M059J (cell line): ENCODE data around the gene STEAP2. TPM values are rescaled to one million over a fixed set of nuclear protein-coding genes. Genes with fewer than 3 reads are reported as not detected.

Experiments
- DNase-seq: peaks from one replicate; pipeline ENCODE4 v3.0.0-alpha.2; 2012; ENCODE audit warnings: low read depth
- total RNA-seq: library from RNA; depleted of rRNA; stranded (reverse); fragments of >200 nt; shearing (Covaris generic); gene quantifications from 2 replicates; pipeline ENCODE4 v1.2.3, GENCODE V29; 2014; rRNA removed

Gene STEAP2
- total RNA-seq, 1 experiment from 2014 or later, result 6.2 TPM

DNA sequence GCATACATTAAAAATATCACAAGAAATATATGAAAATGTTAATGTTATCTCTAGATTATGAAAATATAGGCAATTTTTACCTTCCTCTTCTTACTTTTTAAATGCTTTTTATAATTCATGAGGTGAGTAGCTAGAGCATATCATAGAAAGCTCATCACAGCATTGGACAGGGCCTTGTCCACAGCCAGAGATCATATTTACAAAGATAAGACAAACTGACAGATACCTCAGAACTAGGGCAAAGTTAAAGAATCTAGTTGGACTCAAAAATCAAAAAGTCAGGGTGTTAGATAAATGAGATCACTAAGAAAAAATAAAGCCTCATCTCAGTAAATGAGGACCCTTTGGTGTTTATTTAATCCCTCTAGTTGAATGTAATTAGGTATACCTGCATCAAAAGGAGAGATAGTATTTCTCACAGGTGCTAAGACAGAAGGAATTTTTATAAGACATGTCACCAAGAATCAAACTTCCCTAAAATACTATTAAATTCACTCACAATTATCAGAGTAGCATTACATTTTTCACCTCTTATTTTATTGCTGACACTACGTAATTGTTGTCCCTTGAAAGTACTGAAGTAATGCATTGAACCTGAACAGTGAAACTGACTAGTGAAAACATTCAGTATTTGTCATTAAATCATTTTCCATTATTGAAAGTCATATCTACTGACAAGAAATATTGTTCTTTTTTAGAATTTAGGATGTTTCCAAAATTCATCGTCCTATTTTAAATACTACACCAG, 59.1 kb downstream of the STEAP2 start:
- DNase-seq, result no peak

DNA sequence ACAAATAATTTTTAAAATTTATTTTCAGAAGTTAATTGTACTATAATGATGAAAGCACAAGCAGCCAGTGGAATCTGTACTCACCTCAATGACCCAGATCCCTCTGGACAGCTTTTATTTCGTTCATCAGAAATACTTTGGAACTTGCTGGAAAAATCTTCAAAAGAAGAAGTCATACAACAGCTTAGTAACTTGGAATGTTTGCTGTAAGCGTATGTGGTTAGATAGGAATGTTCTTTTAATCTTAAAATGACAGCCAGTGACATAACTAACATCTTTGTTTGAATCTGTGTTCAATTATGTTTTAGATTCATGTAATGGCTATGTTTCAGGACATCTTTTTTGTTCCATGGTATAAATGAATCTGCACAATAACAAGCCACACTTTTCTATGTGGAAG, 60.2 kb downstream of the STEAP2 start:
- DNase-seq, result peak; percentile 49

DNA sequence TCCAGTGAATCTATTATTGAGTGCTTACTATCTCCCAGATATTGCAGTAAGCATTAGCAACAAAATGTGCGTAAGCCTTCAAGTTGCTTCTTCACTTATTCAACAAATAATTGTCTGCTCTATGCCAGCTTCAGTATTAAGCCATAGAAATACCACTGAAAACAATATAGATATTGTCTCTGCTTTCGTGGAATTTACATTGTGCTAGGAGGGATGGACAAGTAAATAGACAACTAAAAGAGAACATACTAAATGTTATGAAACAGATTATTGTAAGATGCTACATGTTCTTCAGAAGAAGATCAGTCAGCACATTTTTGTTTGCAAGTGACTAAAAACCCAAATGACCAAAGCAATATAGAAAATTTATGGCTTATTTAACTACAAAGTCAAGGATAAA, 60.7 kb downstream of the STEAP2 start:
- DNase-seq, result no peak

DNA sequence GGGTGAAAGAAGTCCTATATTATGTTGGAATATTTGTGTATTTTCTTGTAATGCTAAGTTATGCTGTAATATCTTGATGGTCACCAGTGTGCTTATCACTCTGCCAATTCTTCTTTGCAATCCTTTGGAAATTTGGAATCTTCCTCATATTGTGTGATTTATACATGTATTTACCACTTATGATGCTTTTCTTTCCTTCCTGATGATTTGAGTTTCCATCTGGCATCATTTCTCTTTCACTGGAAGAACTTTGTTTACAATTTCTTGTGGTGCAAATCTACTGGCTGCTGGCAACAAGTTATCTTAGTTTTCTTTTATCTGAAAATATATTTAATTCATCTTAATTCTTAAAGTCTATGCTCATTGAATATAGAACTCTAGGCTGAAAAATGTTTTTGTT, 62.6 kb downstream of the STEAP2 start:
- no peak for DNase-seq

DNA sequence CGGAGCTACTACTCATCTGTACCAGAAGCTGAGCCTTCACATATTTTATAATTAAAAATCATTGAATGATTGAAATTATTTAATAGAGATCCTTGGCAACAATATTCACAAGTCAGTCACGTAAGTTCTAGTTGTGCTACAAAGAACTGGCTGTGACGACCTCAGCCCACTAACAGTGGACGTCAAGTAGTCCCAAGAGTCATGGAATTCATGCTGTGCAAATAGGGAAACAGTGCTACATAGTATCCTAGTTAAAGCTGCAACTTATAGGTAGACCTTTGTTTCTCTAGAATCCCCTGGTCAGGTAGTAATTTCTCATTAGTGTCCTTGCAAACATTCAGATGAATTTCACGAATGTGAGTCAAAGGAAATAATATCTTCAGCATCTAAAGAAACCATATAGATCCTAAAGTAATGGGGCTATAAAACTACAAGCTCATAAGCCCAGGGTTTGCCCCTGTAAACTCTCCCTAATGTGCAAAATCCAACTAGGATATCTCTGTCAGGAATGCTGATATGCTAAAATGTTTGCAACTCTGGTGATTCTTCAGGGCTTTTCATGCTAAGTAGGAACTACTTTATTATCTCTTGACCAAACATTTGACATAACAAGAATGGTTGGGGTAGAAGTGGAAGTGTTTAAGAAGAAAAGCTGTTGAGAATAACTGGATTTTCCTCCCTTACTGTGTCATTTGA, 64.6 kb downstream of the STEAP2 start:
- no peak for DNase-seq

Other genes with a start within 250 kb of the STEAP2 start
- 17.3 and 30.8 TPM in 2 replicates for gene STEAP1, start 57.3 kb upstream of the STEAP2 start, total RNA-seq
- gene CFAP69, start 33.4 kb downstream of the STEAP2 start, total RNA-seq, result 1.6 and 3.2 TPM in 2 replicates
- not detected in 2 replicates for gene FAM237B, start 109.6 kb downstream of the STEAP2 start, total RNA-seq
- 30.5 and 33.8 TPM in 2 replicates for gene GTPBP10, start 135.0 kb downstream of the STEAP2 start, total RNA-seq
- 37.6 and 72.8 TPM in 2 replicates for gene CLDN12, start 191.7 kb downstream of the STEAP2 start, total RNA-seq